GM19351 (cell line): ENCODE results near the gene BCAM.
"Not testable (repeated sequence)": the region's sequence is repeated elsewhere in the genome, so short reads cannot be mapped to it uniquely, and the experiment has no call there.

Experiments
- ATAC-seq: cut with Tn5 transposase; IDR thresholded peaks from one replicate; pipeline ENCODE4 v1.9.1; 2021; ENCODE audit warnings: mild to moderate bottlenecking, moderate library complexity; ENCODE audit not compliant: unreplicated experiment

The BCAM gene

GRCh38 chr19:44847144-44848035, 38.5 kb downstream of the BCAM start:
- ATAC-seq, result no peak

- ATAC-seq, result no peak
These were observed 39.3 kb downstream of the BCAM start for GRCh38 chr19:44848036-44848811.

- no peak for ATAC-seq
These were observed 40.0 kb downstream of the BCAM start for GRCh38 chr19:44848812-44849447.

- no peak for ATAC-seq
These were observed 41.8 kb downstream of the BCAM start for GRCh38 chr19:44850641-44851109.

DNA sequence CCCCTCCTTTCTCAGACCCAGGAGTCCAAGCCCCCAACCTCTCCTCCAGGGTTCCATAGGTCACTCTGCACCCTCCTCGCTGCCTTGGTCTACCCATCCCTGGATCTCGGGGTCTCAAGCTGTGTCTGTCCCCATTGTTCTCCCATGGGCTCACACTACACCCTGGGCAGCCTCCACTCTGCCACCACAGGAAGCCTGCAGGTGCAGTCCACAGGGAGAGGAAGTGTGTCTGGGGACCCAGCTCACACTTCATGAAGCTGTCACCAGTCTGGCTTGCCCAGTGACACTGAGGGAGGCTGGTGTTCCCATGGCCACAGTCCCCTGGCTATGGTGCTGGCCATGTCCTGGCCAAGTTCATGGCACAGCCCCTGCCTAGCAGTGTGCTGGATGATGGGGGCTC, 42.5 kb downstream of the BCAM start:
- ATAC-seq, result no peak

- ATAC-seq, result no peak
These were observed 46.7 kb downstream of the BCAM start for GRCh38 chr19:44855606-44856005.

GRCh38 chr19:44856421-44857083, 47.6 kb downstream of the BCAM start:
- no peak for ATAC-seq

DNA sequence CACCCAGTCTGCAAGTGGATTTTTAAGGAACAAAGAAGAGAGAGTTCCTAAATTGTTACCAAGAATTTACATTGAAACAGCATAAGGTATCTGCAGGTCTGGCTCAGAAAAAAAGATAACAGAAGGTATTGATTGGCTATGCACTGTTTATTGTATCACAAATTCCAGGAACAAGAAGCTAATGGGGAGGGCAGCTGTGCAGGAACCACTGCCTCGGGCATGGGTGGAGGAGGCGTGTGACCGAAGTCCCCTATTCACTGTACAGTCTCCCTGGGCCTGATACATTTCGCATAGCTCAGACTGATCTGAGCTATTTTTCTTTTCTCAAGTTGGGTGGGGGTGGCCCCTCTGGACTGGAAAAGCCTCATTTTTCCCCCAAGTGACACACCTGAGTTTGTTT, 48.9 kb downstream of the BCAM start:
- ATAC-seq, result no peak

DNA sequence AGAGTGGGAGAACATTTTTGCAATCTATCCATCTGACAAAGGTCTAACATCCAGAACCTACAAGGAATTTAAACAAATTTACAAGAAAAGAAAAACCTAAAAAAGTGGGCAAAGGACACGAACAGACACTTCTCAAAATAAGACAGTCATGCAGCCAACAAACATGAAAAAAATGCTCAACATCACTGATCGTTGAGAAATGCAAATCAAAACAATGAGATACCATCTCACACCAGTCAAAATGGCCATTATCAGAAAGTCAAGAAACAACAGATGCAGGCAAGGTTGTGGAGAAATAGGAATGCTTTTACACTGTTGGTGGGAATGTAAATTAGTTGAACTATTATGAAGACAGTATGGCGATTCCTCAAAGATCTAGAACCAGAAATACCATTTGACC, 52.7 kb downstream of the BCAM start:
- not testable (repeated sequence) for ATAC-seq

GRCh38 chr19:44863990-44864389, 55.1 kb downstream of the BCAM start:
- no peak for ATAC-seq

DNA sequence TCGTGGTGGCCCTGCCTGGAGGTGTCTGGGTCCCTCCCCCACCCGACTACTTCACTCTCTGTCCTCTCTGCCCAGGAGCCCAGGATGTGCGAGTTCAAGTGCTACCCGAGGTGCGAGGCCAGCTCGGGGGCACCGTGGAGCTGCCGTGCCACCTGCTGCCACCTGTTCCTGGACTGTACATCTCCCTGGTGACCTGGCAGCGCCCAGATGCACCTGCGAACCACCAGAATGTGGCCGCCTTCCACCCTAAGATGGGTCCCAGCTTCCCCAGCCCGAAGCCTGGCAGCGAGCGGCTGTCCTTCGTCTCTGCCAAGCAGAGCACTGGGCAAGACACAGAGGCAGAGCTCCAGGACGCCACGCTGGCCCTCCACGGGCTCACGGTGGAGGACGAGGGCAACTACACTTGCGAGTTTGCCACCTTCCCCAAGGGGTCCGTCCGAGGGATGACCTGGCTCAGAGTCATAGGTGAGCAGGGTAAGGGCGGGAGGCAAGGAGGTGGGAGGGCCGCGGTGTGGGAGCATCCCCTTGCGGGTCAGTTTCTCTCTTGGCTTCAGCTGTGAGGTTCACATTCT, 56.4 kb downstream of the BCAM start:
- ATAC-seq, result no peak

DNA sequence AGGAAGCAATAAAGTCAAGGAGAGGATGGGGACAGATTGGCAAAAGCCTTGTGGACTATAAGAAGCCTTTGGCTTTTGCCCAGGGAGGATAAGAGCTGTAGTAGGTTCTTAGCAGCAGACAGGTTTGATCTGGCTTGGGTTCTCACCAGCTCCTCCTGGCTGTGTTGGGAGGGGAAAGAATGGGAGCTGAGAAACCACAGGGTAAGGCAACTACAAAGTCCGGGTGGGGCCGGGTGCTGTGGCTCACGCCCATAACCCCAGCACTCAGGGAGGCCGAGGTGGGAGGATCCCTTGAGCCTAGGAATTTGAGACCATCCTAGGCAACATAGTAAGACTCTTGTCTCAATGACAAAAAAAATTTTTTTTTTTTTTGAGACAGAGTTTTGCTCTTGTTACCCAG, 57.8 kb downstream of the BCAM start:
- no peak for ATAC-seq

DNA sequence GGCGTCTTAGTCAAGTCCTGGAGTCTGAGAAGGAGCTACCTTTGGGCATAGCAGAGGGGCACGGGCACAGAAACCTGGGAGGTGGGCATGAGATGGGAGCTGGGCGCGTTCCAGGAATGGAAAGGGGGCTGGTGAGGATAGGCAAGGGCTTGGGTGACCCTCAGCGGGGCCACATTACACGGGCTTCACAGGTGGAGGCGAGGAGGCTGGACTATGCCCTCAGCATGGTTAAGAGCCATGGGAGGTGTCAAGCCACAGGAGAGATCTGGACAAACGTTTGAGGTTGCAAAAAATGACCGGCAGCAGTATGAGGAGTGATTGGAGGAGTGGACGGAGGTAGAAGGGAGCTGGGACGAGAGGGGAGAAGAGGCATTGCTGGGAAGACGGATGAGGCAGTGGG, 58.7 kb downstream of the BCAM start:
- no peak for ATAC-seq

DNA sequence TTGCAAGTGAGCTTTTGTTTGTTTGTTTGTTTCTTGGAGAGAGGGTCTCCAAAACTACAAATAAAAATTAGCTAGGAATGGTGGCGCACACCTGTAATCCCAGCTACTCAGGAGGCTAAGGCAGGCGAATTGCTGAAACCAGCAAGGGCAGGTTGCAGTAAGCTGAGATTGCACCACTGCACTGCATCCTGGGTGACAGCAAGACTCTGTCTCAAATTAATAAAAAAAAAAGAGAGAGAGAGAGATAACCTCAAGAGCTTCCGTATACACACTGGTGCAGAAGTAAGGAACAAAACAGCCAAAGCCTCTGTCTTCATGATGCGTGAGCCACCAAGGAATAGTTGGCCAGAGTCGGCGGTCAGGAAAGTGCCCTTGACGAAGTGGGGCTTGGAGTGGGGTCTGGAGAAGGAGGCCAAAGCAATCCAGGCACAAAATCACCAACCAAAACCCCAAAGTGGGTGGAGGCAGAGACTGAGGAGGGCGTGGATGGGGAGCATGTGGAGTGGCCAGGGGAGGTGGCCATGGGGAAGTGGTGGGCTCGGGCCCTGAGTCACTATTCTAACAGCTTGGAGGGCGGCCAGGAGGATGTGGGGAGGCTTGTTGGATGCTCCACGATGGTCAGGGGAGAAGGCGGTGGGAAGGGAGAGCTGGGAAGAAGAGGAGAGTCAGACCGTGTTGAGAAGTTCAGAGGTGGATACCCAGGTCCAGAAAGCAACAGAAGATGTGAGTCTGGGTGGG, 61.0 kb downstream of the BCAM start:
- no peak for ATAC-seq
